Endodermal cell (in vitro differentiated cells): ENCODE data around the gene YBX1. TPM values are rescaled to one million over a fixed set of nuclear protein-coding genes. Genes with fewer than 3 reads are reported as not detected.

Experiments used
- DNase-seq: peaks from one replicate; pipeline ENCODE4 v3.0.0-alpha.2; 2017
- H3K27ac ChIP-seq: 2 replicates; pipeline ENCODE4 v1.5.1; 2013; ENCODE audit warnings: mild to moderate bottlenecking, low read depth, low read length, moderate library complexity
- H3K27me3 ChIP-seq: 2 replicates; pipeline ENCODE4 v1.6.1; 2013; ENCODE audit warnings: mild to moderate bottlenecking, low read length, moderate library complexity; ENCODE audit not compliant: insufficient read depth, control insufficient read depth, poor library complexity, severe bottlenecking
- H3K36me3 ChIP-seq: 2 replicates; pipeline ENCODE4 v1.7.0; 2013; ENCODE audit warnings: mild to moderate bottlenecking, low read length, moderate library complexity; ENCODE audit not compliant: control insufficient read depth, insufficient read depth
- H3K4me1 ChIP-seq: one replicate; pipeline ENCODE4 v1.7.0; 2013; ENCODE audit warnings: low read length; ENCODE audit not compliant: control insufficient read depth, insufficient read depth
- H3K4me3 ChIP-seq: 2 replicates; pipeline ENCODE4 v1.5.1; 2013; ENCODE audit warnings: mild to moderate bottlenecking, low read length, moderate library complexity
- H3K9ac ChIP-seq: 2 replicates; pipeline ENCODE4 v1.6.1; 2013; ENCODE audit warnings: mild to moderate bottlenecking, low read length, moderate library complexity; ENCODE audit not compliant: poor library complexity, severe bottlenecking; ENCODE audit errors: extremely low read depth
- H3K9me3 ChIP-seq: 2 replicates; pipeline ENCODE4 v1.6.1; 2013; ENCODE audit warnings: mild to moderate bottlenecking, low read length, moderate library complexity; ENCODE audit not compliant: control insufficient read depth
- H3K27ac Mint-ChIP-seq: 2 replicates; pipeline ENCODE4 v1.8.0; 2020; ENCODE audit warnings: mixed read lengths
- H3K27me3 Mint-ChIP-seq: 2 replicates; pipeline ENCODE4 v1.8.0; 2021; ENCODE audit warnings: mild to moderate bottlenecking, mixed read lengths; ENCODE audit not compliant: insufficient read depth
- H3K36me3 Mint-ChIP-seq: 2 replicates; pipeline ENCODE4 v1.8.0; 2020; ENCODE audit warnings: low read depth, mixed read lengths
- H3K4me1 Mint-ChIP-seq: 2 replicates; pipeline ENCODE4 v1.8.0; 2020; ENCODE audit warnings: mixed read lengths
- H3K4me3 Mint-ChIP-seq: 2 replicates; pipeline ENCODE4 v1.8.0; 2020; ENCODE audit warnings: mild to moderate bottlenecking, moderate library complexity, mixed read lengths
- H3K9me3 Mint-ChIP-seq: 2 replicates; pipeline ENCODE4 v1.8.0; 2020; ENCODE audit warnings: mild to moderate bottlenecking, mixed read lengths
- WGBS, 2 experiments: methylation state at CpG; one replicate each; pipeline versions ENCODE4 v1.1.5 to v1.1.7; 2013; ENCODE audit warnings: missing lambda C conversion rate in 2 of 2, mixed read lengths in 1 of 2; ENCODE audit not compliant: insufficient coverage in 1 of 2, insufficient read length in 1 of 2; 5-methylcytosine and 5-hydroxymethylcytosine counted together
- total RNA-seq, 2 donors: library from RNA; stranded (reverse); fragmentation: NEBNext Ultra II Directional in 1 of 2; extraction: Animal tissue kit (Norgen Biotek cat#: 25700) in 1 of 2; gene quantifications; 2 replicates in 1 of 2; 3 replicates in 1 of 2; pipeline ENCODE4 v1.2.1, GENCODE V29; 2021
- TF ChIP-seq, protein P1 (sequence below): fragments of 200-600 bp; sonication (generic); conservative IDR thresholded peaks from 2 replicates; pipeline ENCODE4 v1.5.0; 2021; ENCODE audit warnings: antibody characterized with exemption, mild to moderate bottlenecking

Gene YBX1
- total RNA-seq, 2 donors from 2014 or later, result 655 to 668 TPM

GRCh38 chr1:42690477-42691156 lies 8.4 kb downstream of the YBX1 start:
- DNase-seq, result no peak
- Histone ChIP-seq H3K27me3 (no peaks in the 10 kb centered on the region), H3K27ac (no peak overlapping the region), H3K4me1 (peaks cover 32% of the 10 kb centered on the region), H3K36me3 (peaks cover 67% of the 10 kb centered on the region), H3K9me3 (no peaks in the 10 kb centered on the region), H3K4me3 (no peak overlapping the region), H3K9ac (no peak overlapping the region)
- Mint-ChIP-seq H3K36me3 (peaks cover 39% of the 10 kb centered on the region), H3K4me1 (peaks cover 53% of the 10 kb centered on the region), H3K27me3 (no peaks in the 10 kb centered on the region), H3K4me3 (no peak overlapping the region), H3K9me3 (no peaks in the 10 kb centered on the region), H3K27ac (no peak overlapping the region)
- TF ChIP-seq, protein P1, sequence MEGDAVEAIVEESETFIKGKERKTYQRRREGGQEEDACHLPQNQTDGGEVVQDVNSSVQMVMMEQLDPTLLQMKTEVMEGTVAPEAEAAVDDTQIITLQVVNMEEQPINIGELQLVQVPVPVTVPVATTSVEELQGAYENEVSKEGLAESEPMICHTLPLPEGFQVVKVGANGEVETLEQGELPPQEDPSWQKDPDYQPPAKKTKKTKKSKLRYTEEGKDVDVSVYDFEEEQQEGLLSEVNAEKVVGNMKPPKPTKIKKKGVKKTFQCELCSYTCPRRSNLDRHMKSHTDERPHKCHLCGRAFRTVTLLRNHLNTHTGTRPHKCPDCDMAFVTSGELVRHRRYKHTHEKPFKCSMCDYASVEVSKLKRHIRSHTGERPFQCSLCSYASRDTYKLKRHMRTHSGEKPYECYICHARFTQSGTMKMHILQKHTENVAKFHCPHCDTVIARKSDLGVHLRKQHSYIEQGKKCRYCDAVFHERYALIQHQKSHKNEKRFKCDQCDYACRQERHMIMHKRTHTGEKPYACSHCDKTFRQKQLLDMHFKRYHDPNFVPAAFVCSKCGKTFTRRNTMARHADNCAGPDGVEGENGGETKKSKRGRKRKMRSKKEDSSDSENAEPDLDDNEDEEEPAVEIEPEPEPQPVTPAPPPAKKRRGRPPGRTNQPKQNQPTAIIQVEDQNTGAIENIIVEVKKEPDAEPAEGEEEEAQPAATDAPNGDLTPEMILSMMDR, result peak; percentile 44
- 86% methylated on average over 1 of the region's 1 CpG; no CpG with 5 or more reads in 1 of the 2 experiments for WGBS, 2 experiments

- TF ChIP-seq, protein P1, result no peak
- Mint-ChIP-seq H3K4me3 (no peak overlapping the region), H3K36me3 (peaks cover 44% of the 10 kb centered on the region), H3K27ac (no peak overlapping the region), H3K9me3 (no peaks in the 10 kb centered on the region), H3K27me3 (no peaks in the 10 kb centered on the region), H3K4me1 (peaks cover 50% of the 10 kb centered on the region)
- no peak overlapping the region for H3K27ac ChIP-seq
- 93 to 100% methylated on average over 3 to 4 of the region's 4 CpGs for WGBS, 2 experiments
- no peak overlapping the region for H3K4me3 ChIP-seq
- no peaks in the 10 kb centered on the region for H3K27me3 ChIP-seq
- no peaks in the 10 kb centered on the region for H3K9me3 ChIP-seq
- no peak for DNase-seq
- peaks cover 27% of the 10 kb centered on the region for H3K4me1 ChIP-seq
- H3K36me3 ChIP-seq, result peaks cover 67% of the 10 kb centered on the region
- H3K9ac ChIP-seq, result no peak overlapping the region
These were observed 8.9 kb downstream of the YBX1 start for GRCh38 chr1:42691157-42691498.

DNA sequence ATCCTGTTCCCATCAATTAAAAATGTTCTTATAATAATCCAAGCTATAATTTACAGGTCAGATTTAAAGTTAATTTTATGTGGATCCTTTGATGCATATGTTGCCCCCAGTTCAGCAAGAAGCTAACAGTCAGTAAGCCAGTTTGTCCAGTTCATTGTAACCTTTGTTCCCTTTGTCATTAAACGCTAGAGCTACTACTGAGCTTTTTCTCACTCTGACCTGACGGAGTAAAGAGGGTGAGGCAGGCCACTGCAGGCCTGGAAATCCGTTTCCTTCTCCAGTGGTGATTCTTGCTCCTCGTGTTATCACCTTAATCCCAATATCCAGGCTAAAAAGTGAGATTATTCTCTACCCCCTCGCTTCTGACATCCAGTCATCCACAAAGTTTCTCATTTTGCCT lies 10.2 kb downstream of the YBX1 start:
- Mint-ChIP-seq H3K36me3 (peaks cover 51% of the 10 kb centered on the region), H3K27me3 (no peaks in the 10 kb centered on the region), H3K9me3 (no peaks in the 10 kb centered on the region), H3K4me1 (peaks cover 39% of the 10 kb centered on the region), H3K4me3 (no peak overlapping the region), H3K27ac (peak overlapping the region; percentile 33)
- no peaks in the 10 kb centered on the region for H3K9me3 ChIP-seq
- H3K36me3 ChIP-seq, result peaks cover 75% of the 10 kb centered on the region
- H3K27ac ChIP-seq, result peak overlapping the region; percentile 9
- no peak overlapping the region for H3K9ac ChIP-seq
- peak overlapping the region; percentile 33 for H3K4me3 ChIP-seq
- H3K27me3 ChIP-seq, result no peaks in the 10 kb centered on the region
- no peak for DNase-seq
- 48% methylated on average over 5 of the region's 5 CpGs for WGBS, 2 experiments
- peaks cover 18% of the 10 kb centered on the region for H3K4me1 ChIP-seq
- TF ChIP-seq, protein P1, result no peak
